B cell (primary cell): ENCODE data around the gene RGS14. TPM values are rescaled to one million over a fixed set of nuclear protein-coding genes. Genes with fewer than 3 reads are reported as not detected.
"Not testable (repeated sequence)": the region's sequence is repeated elsewhere in the genome, so short reads cannot be mapped to it uniquely, and the experiment has no call there.

Experiments used
- ATAC-seq: fragments of 200-7000 bp; cut with Tn5 transposase; one replicate; pipeline ENCODE4 v1.10.0; 2021; ENCODE audit warnings: low read depth, mild to moderate bottlenecking, moderate number of reproducible peaks, moderate library complexity
- CTCF ChIA-PET: fragments of 350-600 bp; sonication (Branson Sonifier 250); formaldehyde crosslinking; loops from one replicate; lab custom pipeline; 2021; ENCODE audit warnings: antibody characterized with exemption, inconsistent platforms; lab: Charles Lee
- POLR2A ChIA-PET: fragments of 350-600 bp; sonication (Branson Sonifier 250); formaldehyde crosslinking; loops from one replicate; lab custom pipeline; 2021; ENCODE audit warnings: antibody characterized with exemption; lab: Charles Lee
- DNase-seq: peaks from one replicate; pipeline ENCODE4 v3.0.0; 2013
- H2AFZ ChIP-seq: 2 replicates; pipeline ENCODE4 v1.6.1; 2012; ENCODE audit warnings: mild to moderate bottlenecking, low read depth, low read length; ENCODE audit not compliant: insufficient read depth, poor library complexity, severe bottlenecking
- H3K27ac ChIP-seq, 2 donors: 1 replicate in 1 of 2; 2 replicates in 1 of 2; pipeline ENCODE4 v1.5.1; 2012 to 2013; ENCODE audit warnings: low read length in 2 of 2, mild to moderate bottlenecking in 2 of 2, moderate library complexity in 1 of 2
- H3K27me3 ChIP-seq, 4 experiments: fragments of 200-600 bp in 1 of 4; sonication (generic) in 1 of 4; replicated peaks in 1 of 4; 1 replicate in 2 of 4; 2 replicates in 2 of 4; pipeline versions ENCODE4 v1.6.1 to v1.7.0; 2013 to 2016; ENCODE audit warnings: low read length in 3 of 4, mild to moderate bottlenecking in 2 of 4, mixed read lengths in 1 of 4, moderate library complexity in 1 of 4; ENCODE audit not compliant: insufficient read depth in 4 of 4, control insufficient read depth in 3 of 4; ENCODE audit errors: control extremely low read depth in 1 of 4
- H3K36me3 ChIP-seq, 2 experiments: replicated peaks in 1 of 2; 1 replicate in 1 of 2; 2 replicates in 1 of 2; pipeline versions ENCODE4 v1.6.1 to v1.7.1; 2013; ENCODE audit warnings: low read length in 1 of 2; ENCODE audit not compliant: insufficient read depth in 2 of 2, control insufficient read depth in 1 of 2; ENCODE audit errors: control extremely low read depth in 1 of 2, extremely low read depth in 1 of 2
- H3K4me1 ChIP-seq, 2 donors: fragments of 200-600 bp in 1 of 2; sonication (generic) in 1 of 2; 1 replicate in 1 of 2; 2 replicates in 1 of 2; pipeline versions ENCODE4 v1.5.1 to v1.6.1; 2013 to 2017; ENCODE audit warnings: low read length in 2 of 2; ENCODE audit not compliant: control insufficient read depth in 2 of 2, insufficient read depth in 2 of 2
- H3K4me2 ChIP-seq: replicated peaks from 2 replicates; pipeline ENCODE3; 2012; ENCODE audit warnings: mild to moderate bottlenecking, low read depth, low read length; ENCODE audit not compliant: poor library complexity, severe bottlenecking
- H3K4me3 ChIP-seq, 5 experiments: fragments of 200-600 bp in 1 of 5; sonication (generic) in 1 of 5; 1 replicate in 3 of 5; 2 replicates in 2 of 5; pipeline versions ENCODE4 v1.5.1 to v1.7.0; 2011 to 2016; ENCODE audit warnings: low read length in 4 of 5, mild to moderate bottlenecking in 4 of 5, low read depth in 2 of 5, control low read depth in 1 of 5, moderate library complexity in 1 of 5; ENCODE audit not compliant: insufficient read depth in 1 of 5; ENCODE audit errors: control extremely low read depth in 1 of 5, extremely low read depth in 1 of 5
- H3K79me2 ChIP-seq: fragments of 200-600 bp; sonication (generic); one replicate; pipeline ENCODE4 v1.6.0; 2016; ENCODE audit warnings: low read length; ENCODE audit not compliant: control insufficient read depth, insufficient read depth
- H3K9ac ChIP-seq: fragments of 200-600 bp; sonication (generic); 2 replicates; pipeline ENCODE4 v1.6.1; 2017; ENCODE audit warnings: mild to moderate bottlenecking, low read length, moderate library complexity
- H3K9me3 ChIP-seq, 3 donors: one replicate each; pipeline versions ENCODE4 v1.6.1 to v1.7.1; 2013; ENCODE audit warnings: low read length in 2 of 3; ENCODE audit not compliant: control insufficient read depth in 2 of 3, insufficient read depth in 1 of 3; ENCODE audit errors: control extremely low read depth in 1 of 3
- H4K20me1 ChIP-seq: 2 replicates; pipeline ENCODE4 v1.6.0; 2012; ENCODE audit warnings: mild to moderate bottlenecking, low read length; ENCODE audit not compliant: insufficient read depth, control insufficient read depth, poor library complexity, severe bottlenecking
- H3K27ac Mint-ChIP-seq: one replicate; pipeline ENCODE4 v1.8.0; 2021; ENCODE audit warnings: mixed read lengths
- H3K27me3 Mint-ChIP-seq: one replicate; pipeline ENCODE4 v1.8.0; 2021; ENCODE audit warnings: mixed read lengths
- H3K4me1 Mint-ChIP-seq: one replicate; pipeline ENCODE4 v1.8.0; 2021; ENCODE audit warnings: mixed read lengths
- H3K4me3 Mint-ChIP-seq: one replicate; pipeline ENCODE4 v1.8.0; 2021; ENCODE audit warnings: mixed read lengths
- H3K9me3 Mint-ChIP-seq: one replicate; pipeline ENCODE4 v1.8.0; 2022; ENCODE audit warnings: mixed read lengths; ENCODE audit not compliant: insufficient read depth
- CTCF ChIP-seq: fragments of 200-600 bp; IDR thresholded peaks from one replicate; pipeline ENCODE4 v1.8.0; 2022; ENCODE audit warnings: antibody characterized with exemption, mild to moderate bottlenecking
- EZH2 ChIP-seq: IDR thresholded peaks from 2 replicates; pipeline ENCODE4 v1.6.1; 2012; ENCODE audit warnings: borderline replicate concordance, low read depth, mild to moderate bottlenecking, moderate library complexity, low read length; ENCODE audit not compliant: insufficient read depth, poor library complexity, severe bottlenecking
- WGBS: methylation state at CpG from one replicate; pipeline ENCODE4 v1.1.5; 2013; ENCODE audit warnings: missing lambda C conversion rate; ENCODE audit not compliant: insufficient coverage; 5-methylcytosine and 5-hydroxymethylcytosine counted together
- intact Hi-C: fragments of 100-400 bp; cut with micrococcal nuclease; formaldehyde crosslinking; loops from one replicate; pipeline ENCODE4 v1.10.0; 2022
- polyA plus RNA-seq: library from polyadenylated mRNA; depleted of rRNA; stranded (reverse); fragments of >200 nt; gene quantifications from 2 replicates; pipeline ENCODE4 v1.2.3, GENCODE V29; 2012
- total RNA-seq, 2 donors: library from RNA; stranded (reverse); fragments of 120-200 nt in 1 of 2; gene quantifications; 1 replicate in 1 of 2; 2 replicates in 1 of 2; pipeline versions ENCODE4 v1.2.3 to v1.2.4, GENCODE V29; 2013 to 2022

RGS14 gene
- total and polyA plus RNA-seq, 2 donors (not counting 1 experiment from before 2014, with no cell fraction given): 85.8 to 184 TPM

DNA sequence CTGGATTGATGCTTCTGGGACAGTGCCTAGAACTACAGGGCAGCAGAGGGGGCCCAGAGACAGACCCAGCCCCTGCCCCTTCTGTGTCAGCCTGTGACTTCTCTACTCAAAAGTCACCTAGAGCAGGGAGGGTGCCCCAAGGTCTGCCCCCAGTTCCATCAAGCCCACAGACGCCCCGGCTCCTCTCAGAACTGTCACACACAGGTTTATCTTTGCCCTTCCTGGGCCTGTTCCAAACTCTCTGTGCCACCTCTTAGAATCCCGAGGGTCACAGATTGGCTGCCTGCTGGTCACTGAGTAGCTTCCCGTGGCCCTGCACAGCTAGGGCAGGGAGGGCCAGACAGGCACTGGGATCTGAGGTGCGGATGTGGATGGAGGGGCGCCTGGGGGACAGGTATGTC, 1.7 kb downstream of the RGS14 start:
- 90% methylated on average over 6 of the region's 6 CpGs for WGBS
- POLR2A ChIA-PET: no interaction called here
- Histone ChIP-seq H3K4me1 (peaks cover 65 to 78% of the 10 kb centered on the region in 2 donors), H3K36me3 (peaks cover 0 to 16% of the 10 kb centered on the region in 2 experiments), H3K4me3 (peak overlapping the region in 2 of 5 experiments; percentile 9 to 96), H3K27me3 (no peaks in the 10 kb centered on the region), H4K20me1 (peaks cover 61% of the 10 kb centered on the region), H3K79me2 (peaks cover 69% of the 10 kb centered on the region), H3K9ac (peak overlapping the region; percentile 89), H3K4me2 (peak overlapping the region; percentile 99), H3K9me3 (no peaks in the 10 kb centered on the region), H3K27ac (peak overlapping the region in 1 of 2 donors; percentile 80), H2AFZ (no peak overlapping the region)
- intact Hi-C loops: no loop called here
- Mint-ChIP-seq H3K4me1 (peaks cover 80% of the 10 kb centered on the region), H3K9me3 (no peaks in the 10 kb centered on the region), H3K27ac (peak overlapping the region; percentile 95), H3K4me3 (peak overlapping the region; percentile 87), H3K27me3 (no peaks in the 10 kb centered on the region)
- CTCF ChIA-PET: interaction anchor here (1.0 to 7.2 kb wide), 3 partner anchors 12 to 55 kb away, joined by 3 to 60 read pairs (median 3); no protein-coding TSS in a partner anchor
- TF ChIP-seq CTCF (no peak), EZH2 (no peak)
- ATAC-seq (no peak), DNase-seq (peak; percentile 6)

GRCh38 chr5:177359860-177360259, 2.1 kb downstream of the RGS14 start:
- Mint-ChIP-seq H3K4me1 (peaks cover 79% of the 10 kb centered on the region), H3K4me3 (peak overlapping the region; percentile 87), H3K9me3 (no peaks in the 10 kb centered on the region), H3K27ac (peak overlapping the region; percentile 95), H3K27me3 (no peaks in the 10 kb centered on the region)
- H3K9ac ChIP-seq: no peak overlapping the region
- ATAC-seq (no peak), DNase-seq (no peak)
- peaks cover 0 to 16% of the 10 kb centered on the region in 2 experiments for H3K36me3 ChIP-seq
- CTCF ChIA-PET: interaction anchor here (1.0 to 7.2 kb wide), 5 partner anchors 8 to 55 kb away, joined by 3 to 60 read pairs (median 3); partner anchors contain the start of gene LMAN2
- H3K4me1 ChIP-seq: peaks cover 65 to 82% of the 10 kb centered on the region in 2 donors
- 94% methylated on average over 3 of the region's 3 CpGs for WGBS
- H2AFZ ChIP-seq: no peak overlapping the region
- intact Hi-C loops: no loop called here
- peak overlapping the region in 1 of 2 donors; percentile 14 for H3K27ac ChIP-seq
- no peak overlapping the region for H3K4me3 ChIP-seq
- POLR2A ChIA-PET: interaction anchor here (1.1 kb wide), 1 partner anchor 9 kb away, joined by 4 read pairs; no protein-coding TSS in a partner anchor
- peaks cover 65% of the 10 kb centered on the region for H4K20me1 ChIP-seq
- no peak for TF ChIP-seq CTCF
- TF ChIP-seq EZH2: no peak
- peaks cover 71% of the 10 kb centered on the region for H3K79me2 ChIP-seq
- no peaks in the 10 kb centered on the region for H3K9me3 ChIP-seq
- no peaks in the 10 kb centered on the region for H3K27me3 ChIP-seq
- peak overlapping the region; percentile 99 for H3K4me2 ChIP-seq

- Histone ChIP-seq H3K79me2 (peaks cover 79% of the 10 kb centered on the region), H4K20me1 (peaks cover 73% of the 10 kb centered on the region), H3K4me2 (peak overlapping the region; percentile 81), H3K36me3 (peaks cover 0 to 20% of the 10 kb centered on the region in 2 experiments), H3K4me1 (peaks cover 64 to 82% of the 10 kb centered on the region in 2 donors), H3K27ac (peak overlapping the region in 1 of 2 donors; percentile 50)
- peaks cover 79% of the 10 kb centered on the region for H3K4me1 Mint-ChIP-seq
- H3K9ac ChIP-seq, H3K27me3 ChIP-seq, H3K4me3 ChIP-seq, DNase-seq, H3K27me3 Mint-ChIP-seq, H3K9me3 Mint-ChIP-seq, intact Hi-C loops, H2AFZ ChIP-seq, ATAC-seq, H3K4me3 Mint-ChIP-seq, H3K9me3 ChIP-seq: not testable (repeated sequence)
- ChIA-PET POLR2A (interaction anchor here (1.1 to 2.5 kb wide), 3 partner anchors 8 to 10 kb away, joined by 4 to 14 read pairs (median 8); partner anchors contain the start of gene LMAN2), CTCF (interaction anchor here (0.9 to 2.8 kb wide), 7 partner anchors 8 to 51 kb away, joined by 3 to 16 read pairs (median 4); partner anchors contain the start of gene LMAN2)
- peak overlapping the region; percentile 93 for H3K27ac Mint-ChIP-seq
- WGBS: 96% methylated on average over 6 of the region's 7 CpGs
Measured at GRCh38 chr5:177360740-177361139, 3.0 kb downstream of the RGS14 start.
